ENCODE data around the gene STOM. TPM values are rescaled to one million over a fixed set of nuclear protein-coding genes. Genes with fewer than 3 reads are reported as not detected.

Gene STOM
- total and polyA plus RNA-seq, 2 donors (not counting 1 experiment from before 2014, with no cell fraction given) = 2.7 to 6.1 TPM

- H2AFZ ChIP-seq (ENCODE audit: insufficient read depth, low read depth, low read length, poor library complexity, severe bottlenecking) = no peak overlapping the region
- no peaks in the 10 kb centered on the region for H3K9me3 ChIP-seq (ENCODE audit: control extremely low read depth in 1 of 3, control insufficient read depth in 2 of 3, insufficient read depth in 1 of 3, low read length in 2 of 3)
- H3K27ac ChIP-seq (ENCODE audit: low read length in 2 of 2) = no peak overlapping the region
- H3K36me3 ChIP-seq (replicated peaks in 1 of 2; ENCODE audit: control extremely low read depth in 1 of 2, control insufficient read depth in 1 of 2, extremely low read depth in 1 of 2, insufficient read depth in 2 of 2, low read length in 1 of 2) = peaks cover 0 to 3% of the 10 kb centered on the region in 2 experiments
- no peaks in the 10 kb centered on the region for H3K79me2 ChIP-seq (ENCODE audit: control insufficient read depth, insufficient read depth, low read length)
- 100% methylated on average over 2 of the region's 4 CpGs for WGBS (ENCODE audit: insufficient coverage)
- Mint-ChIP-seq H3K4me1 (no peaks in the 10 kb centered on the region), H3K9me3 (ENCODE audit: insufficient read depth) (no peaks in the 10 kb centered on the region), H3K27ac (no peak overlapping the region), H3K27me3 (no peaks in the 10 kb centered on the region), H3K4me3 (no peak overlapping the region)
- ChIA-PET CTCF (interaction anchor here (2.0 kb wide), 1 partner anchor 11 kb away, joined by 5 read pairs; no protein-coding TSS in a partner anchor), POLR2A (no interaction called here)
- H3K4me1 ChIP-seq (ENCODE audit: control insufficient read depth in 2 of 2, insufficient read depth in 2 of 2, low read length in 2 of 2) = no peaks in the 10 kb centered on the region
- no peak for DNase-seq
- no peak for TF ChIP-seq EZH2 (IDR thresholded peaks at IDR 0.05; ENCODE audit: borderline replicate concordance, insufficient read depth, low read depth, low read length, poor library complexity, severe bottlenecking)
- TF ChIP-seq CTCF (IDR thresholded peaks at IDR 0.05) = no peak
- H3K4me3 ChIP-seq (ENCODE audit: control extremely low read depth in 1 of 5, extremely low read depth in 1 of 5, insufficient read depth in 1 of 5, low read depth in 2 of 5, low read length in 4 of 5) = no peak overlapping the region
- ATAC-seq (ENCODE audit: low read depth) = no peak
- H3K27me3 ChIP-seq (replicated peaks in 1 of 4; ENCODE audit: control extremely low read depth in 1 of 4, control insufficient read depth in 3 of 4, insufficient read depth in 4 of 4, low read length in 3 of 4) = no peaks in the 10 kb centered on the region
- no peak overlapping the region for H3K4me2 ChIP-seq (replicated peaks; ENCODE audit: low read depth, low read length, poor library complexity, severe bottlenecking)
- intact Hi-C loops (cut with micrococcal nuclease) = no loop called here
- no peaks in the 10 kb centered on the region for H4K20me1 ChIP-seq (ENCODE audit: control insufficient read depth, insufficient read depth, low read length, poor library complexity, severe bottlenecking)
- no peak overlapping the region for H3K9ac ChIP-seq (ENCODE audit: low read length)
These were observed 25.9 kb downstream of the STOM start for GRCh38 chr9:121344184-121344583.

DNA sequence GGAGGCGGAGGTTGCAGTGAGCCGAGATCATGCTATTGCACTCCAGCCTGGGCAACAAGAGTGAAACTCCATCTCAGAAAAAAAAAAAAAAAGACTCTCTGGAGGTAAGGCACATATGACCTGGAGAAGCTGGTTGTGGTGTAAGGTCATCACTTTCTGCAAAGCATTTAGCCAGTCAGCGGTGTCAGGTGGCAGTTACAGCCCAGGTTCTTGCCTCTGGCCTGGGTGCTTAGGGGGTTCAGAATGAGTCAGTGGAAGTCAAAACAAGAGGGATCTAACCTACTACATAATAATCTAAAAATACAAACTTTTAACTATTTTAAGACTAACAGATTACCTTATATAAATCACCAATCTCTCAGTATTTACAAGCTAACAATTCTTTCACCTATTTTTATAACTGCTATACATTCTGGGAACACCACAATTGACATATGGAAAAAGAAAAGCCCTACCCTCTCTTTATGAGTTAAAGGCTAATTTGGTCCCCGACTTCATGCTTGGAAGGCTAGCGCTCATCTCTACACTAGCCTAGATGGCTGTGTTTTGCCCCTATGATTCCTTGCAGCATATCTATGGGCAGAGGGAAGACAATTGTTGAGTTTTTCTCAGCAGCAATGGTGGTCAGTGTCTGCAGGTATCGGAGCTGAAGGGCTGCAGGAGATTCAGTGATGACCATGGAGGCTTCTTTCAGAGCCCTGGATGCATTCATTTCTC, 29.2 kb downstream of the STOM start:
- H3K79me2 ChIP-seq (ENCODE audit: control insufficient read depth, insufficient read depth, low read length) = no peaks in the 10 kb centered on the region
- H3K27me3 Mint-ChIP-seq = no peaks in the 10 kb centered on the region
- DNase-seq (no peak), ATAC-seq (ENCODE audit: low read depth) (no peak)
- POLR2A ChIA-PET = no interaction called here
- H3K9ac ChIP-seq (ENCODE audit: low read length) = no peak overlapping the region
- peaks cover 0 to 3% of the 10 kb centered on the region in 2 experiments for H3K36me3 ChIP-seq (replicated peaks in 1 of 2; ENCODE audit: control extremely low read depth in 1 of 2, control insufficient read depth in 1 of 2, extremely low read depth in 1 of 2, insufficient read depth in 2 of 2, low read length in 1 of 2)
- TF ChIP-seq CTCF (IDR thresholded peaks at IDR 0.05) (no peak), EZH2 (IDR thresholded peaks at IDR 0.05; ENCODE audit: borderline replicate concordance, insufficient read depth, low read depth, low read length, poor library complexity, severe bottlenecking) (no peak)
- no peak overlapping the region for H3K27ac ChIP-seq (ENCODE audit: low read length in 2 of 2)
- H3K9me3 Mint-ChIP-seq (ENCODE audit: insufficient read depth) = no peaks in the 10 kb centered on the region
- H2AFZ ChIP-seq (ENCODE audit: insufficient read depth, low read depth, low read length, poor library complexity, severe bottlenecking) = no peak overlapping the region
- intact Hi-C loops (cut with micrococcal nuclease) = no loop called here
- no peak overlapping the region for H3K4me2 ChIP-seq (replicated peaks; ENCODE audit: low read depth, low read length, poor library complexity, severe bottlenecking)
- CTCF ChIA-PET = interaction anchor here (1.0 to 1.2 kb wide), 2 partner anchors 59 to 128 kb away, joined by 3 read pairs; no protein-coding TSS in a partner anchor
- H3K4me1 Mint-ChIP-seq = peaks cover 9% of the 10 kb centered on the region
- 82% methylated on average over 2 of the region's 6 CpGs for WGBS (ENCODE audit: insufficient coverage)
- no peaks in the 10 kb centered on the region for H3K9me3 ChIP-seq (ENCODE audit: control extremely low read depth in 1 of 3, control insufficient read depth in 2 of 3, insufficient read depth in 1 of 3, low read length in 2 of 3)
- no peak overlapping the region for H3K4me3 Mint-ChIP-seq
- H3K4me3 ChIP-seq (ENCODE audit: control extremely low read depth in 1 of 5, extremely low read depth in 1 of 5, insufficient read depth in 1 of 5, low read depth in 2 of 5, low read length in 4 of 5) = no peak overlapping the region
- no peaks in the 10 kb centered on the region for H4K20me1 ChIP-seq (ENCODE audit: control insufficient read depth, insufficient read depth, low read length, poor library complexity, severe bottlenecking)
- no peaks in the 10 kb centered on the region for H3K27me3 ChIP-seq (replicated peaks in 1 of 4; ENCODE audit: control extremely low read depth in 1 of 4, control insufficient read depth in 3 of 4, insufficient read depth in 4 of 4, low read length in 3 of 4)
- no peak overlapping the region for H3K27ac Mint-ChIP-seq
- H3K4me1 ChIP-seq (ENCODE audit: control insufficient read depth in 2 of 2, insufficient read depth in 2 of 2, low read length in 2 of 2) = peaks cover 3 to 9% of the 10 kb centered on the region in 2 donors

Data from B cell (primary cell).